SIG-M5 treated with dmso at 0.1 percent for 504 hours (cell line): ENCODE results near the gene CLSTN2.

Source experiments
- DNase-seq: peaks from one replicate; lab custom pipeline; 2025; ENCODE audit not compliant: unreplicated experiment; lab: John Stamatoyannopoulos, UW

Gene CLSTN2

DNA sequence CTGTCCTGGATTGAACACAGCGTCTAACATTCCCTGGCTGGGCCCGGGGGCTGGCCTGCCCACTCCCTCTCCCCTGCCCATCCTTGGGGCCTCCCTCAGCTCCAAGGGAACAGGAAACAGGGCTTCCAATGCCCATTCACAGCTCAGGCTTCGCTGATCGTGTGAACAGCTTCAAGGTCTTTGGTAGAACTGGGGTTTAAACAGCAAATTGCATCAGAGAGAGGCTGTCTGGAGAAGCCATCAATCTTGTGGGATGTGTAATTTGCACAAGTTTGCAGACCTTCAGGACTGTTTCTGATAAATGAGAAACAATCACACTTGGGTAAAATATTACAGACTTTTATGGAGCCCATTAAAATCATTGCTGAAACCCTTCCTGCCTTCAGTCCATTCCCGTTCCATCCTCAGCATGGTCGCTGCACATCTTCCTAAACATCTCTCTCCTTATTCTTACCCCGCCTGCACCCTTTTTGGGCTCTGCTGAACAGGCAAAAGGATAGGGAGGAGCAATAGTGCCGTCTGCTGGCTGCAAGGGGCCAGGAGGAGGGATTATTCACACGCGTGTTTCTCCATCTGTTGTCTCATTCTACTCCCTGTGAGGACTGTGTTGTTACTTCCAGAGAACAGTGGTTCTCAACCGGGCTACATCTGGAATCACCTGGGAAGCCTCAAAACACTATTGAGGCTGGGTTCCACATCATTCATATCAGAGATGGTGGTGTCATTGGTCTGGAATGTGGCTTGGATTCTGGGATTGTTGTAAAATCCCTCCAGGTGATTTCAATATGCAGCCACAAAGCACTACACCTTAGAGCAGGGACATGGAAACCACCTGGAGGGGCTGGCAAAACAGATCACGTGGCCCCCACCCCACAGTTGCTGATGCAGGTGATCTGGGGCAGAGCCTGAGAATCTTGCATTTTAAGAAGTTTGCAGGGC, 116.3 kb downstream of the CLSTN2 start:
- peak; percentile 7 for DNase-seq

DNA sequence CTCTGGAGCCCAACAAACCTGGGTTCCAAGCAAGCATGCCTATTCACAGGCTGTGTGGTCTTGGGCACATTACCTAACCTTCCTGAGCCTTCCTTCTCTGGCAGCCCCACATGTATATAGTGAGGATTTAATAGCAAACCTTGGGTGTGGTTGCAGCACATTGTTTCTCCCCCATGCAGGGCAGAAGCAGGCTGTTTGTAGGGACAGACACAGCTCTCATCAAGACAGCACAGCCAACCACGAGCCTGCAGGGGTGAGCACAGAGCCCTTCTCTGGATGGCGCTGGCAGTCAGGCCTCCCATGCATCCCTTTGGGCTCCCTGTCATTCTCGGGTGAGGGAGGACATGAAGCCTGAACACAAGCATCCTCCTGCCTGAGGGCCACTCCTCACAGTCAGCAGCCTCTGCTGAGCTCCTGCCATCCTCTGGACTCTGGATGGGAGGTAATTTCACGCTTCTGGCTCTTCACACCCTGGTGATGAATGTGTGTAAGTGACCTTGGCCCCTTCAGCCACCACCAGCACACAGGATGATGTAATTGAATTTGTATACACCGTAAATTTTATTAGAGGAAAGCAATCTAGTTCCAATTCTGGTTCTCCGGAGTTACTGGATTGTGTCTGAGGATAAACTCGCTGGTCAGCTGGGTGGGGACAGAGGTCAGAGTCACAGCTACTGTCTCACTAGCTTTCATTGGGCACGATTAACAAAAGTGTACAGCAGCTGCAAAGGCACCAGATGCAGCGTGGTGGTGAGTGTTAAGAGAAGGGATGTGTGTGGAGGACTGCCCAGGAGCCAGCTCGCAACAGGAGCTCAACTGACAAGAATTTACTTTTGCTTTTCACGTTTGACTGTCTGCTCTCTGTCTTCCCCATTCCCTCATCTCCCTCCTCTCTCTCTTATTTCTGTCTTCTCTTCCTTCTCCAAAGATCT, 118.1 kb downstream of the CLSTN2 start:
- no peak for DNase-seq

DNA sequence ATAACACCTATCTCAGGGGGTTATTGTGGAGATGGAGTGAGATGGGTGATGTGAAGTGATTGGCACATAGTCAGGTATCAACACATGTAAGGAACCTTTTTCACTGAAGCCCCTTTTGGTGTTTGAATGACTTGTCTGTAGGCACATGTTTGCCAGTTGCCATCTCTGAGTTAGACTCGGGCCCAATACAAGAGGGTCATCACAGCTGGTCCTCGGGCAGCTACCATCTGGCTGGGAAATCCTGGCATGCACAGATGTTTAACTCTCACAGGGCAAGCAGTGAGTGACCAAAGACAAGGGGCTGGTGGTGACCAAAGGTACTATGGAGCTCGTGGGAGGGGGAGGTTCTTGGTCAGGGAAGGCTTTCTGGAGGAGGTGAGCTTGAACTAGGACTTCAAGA, 118.8 kb downstream of the CLSTN2 start:
- DNase-seq: no peak

DNA sequence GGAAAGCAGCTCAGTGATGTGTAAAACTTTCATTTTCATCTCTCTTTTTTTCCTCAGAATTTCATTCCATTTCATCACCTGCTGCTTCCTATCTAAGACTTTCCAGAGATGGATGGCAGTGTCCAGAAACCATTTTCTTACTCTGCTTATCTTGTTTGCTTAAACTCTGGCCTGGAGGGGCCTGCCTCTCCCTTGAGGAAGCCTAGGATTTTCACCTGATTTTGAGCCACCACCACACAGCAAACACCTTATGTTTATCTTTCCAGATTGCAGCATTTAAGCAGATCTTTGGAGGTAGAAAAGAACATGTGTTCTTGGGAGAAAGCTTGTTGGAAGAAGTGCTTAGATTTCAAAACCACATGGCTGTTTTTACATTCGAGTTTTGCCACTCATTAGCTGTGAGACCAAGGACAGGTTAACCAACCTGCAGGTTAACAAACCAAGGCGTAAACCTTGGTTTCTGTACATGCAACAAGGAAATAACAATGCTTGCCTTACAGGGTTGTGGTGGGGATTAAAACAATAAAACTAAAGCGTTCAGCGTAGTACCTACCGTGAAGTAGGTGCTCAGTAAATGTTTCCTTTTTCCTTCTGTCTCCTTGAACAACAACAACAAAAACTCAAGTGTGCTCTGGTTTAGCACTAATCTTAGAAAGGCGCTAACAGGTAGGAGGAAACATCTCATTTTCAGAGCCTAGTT, 120.3 kb downstream of the CLSTN2 start:
- no peak for DNase-seq

DNA sequence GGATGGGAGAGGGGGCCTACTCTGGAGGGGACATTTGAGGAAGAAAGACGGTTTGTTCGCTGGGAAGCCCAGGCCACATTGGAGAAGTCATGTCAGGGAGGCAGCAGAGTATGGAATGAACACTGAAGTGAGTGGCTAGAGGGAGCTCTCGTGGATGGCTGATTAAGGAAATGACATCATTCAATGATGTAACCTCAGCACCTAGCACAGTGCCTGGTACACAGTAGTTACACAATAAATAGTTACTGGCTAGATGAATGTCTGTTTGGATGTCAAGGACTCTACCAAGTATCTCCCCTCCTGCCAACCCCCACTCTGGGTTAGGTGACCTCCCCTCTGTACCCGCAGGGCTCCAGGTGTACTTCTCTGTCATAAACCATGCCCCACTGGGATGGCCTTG, 121.1 kb downstream of the CLSTN2 start:
- no peak for DNase-seq

DNA sequence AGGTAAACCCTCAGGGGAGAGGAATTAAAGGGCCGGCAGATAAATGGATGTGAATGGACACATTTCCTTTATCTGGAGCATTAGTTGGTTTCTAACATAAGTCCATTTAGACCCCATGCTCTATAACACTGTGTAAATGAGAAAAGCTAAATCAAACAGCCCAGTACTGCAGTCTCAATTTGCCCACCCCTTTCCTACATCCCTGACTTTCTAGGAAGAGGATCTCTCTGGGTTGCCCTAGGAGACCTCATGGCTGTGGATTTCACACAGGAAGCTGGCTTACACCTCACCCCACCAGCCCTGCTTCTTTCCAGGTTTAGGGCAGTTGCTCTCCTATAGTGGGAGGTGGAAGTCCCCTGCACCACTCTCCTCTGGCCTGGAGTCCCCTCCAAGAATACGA, 126.2 kb downstream of the CLSTN2 start:
- no peak for DNase-seq

DNA sequence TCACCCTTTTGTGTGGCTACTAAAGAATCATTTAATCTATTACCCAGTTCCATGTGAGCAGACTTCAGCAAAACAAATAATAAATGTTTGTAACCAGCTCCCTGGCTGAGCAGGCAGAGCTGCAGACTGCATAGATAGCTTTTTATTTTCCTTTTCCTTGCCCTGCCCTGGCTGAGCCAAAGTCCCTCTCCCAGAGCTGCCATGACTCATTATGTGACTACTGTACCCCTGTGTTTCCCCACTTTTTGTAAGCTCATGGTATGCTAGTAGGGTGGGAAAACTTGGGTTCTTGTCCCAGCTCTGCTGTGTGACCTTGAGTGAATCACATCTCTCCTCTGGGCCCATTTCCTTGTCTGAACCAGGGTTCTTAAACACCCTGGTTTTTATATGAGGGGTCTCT, 127.5 kb downstream of the CLSTN2 start:
- no peak for DNase-seq

DNA sequence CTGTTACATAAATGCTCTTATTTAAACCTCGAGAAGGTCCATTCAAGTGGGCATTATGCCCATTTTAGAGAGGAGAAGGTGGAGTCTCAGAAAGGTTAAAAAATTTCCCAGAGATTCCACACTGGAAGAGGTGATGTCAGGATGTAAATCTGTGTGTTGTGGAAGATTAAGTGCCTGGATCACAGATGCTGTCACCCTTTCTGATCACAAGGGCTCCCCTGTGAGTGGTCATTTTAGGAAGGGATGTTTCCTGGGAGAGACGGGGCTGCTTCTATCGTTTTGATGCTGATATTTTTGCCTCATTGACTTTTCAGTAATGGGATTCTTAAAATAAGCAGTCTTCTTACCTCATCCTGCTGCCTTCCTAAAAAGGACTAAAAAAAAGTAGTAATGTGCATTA, 132.5 kb downstream of the CLSTN2 start:
- no peak for DNase-seq

DNA sequence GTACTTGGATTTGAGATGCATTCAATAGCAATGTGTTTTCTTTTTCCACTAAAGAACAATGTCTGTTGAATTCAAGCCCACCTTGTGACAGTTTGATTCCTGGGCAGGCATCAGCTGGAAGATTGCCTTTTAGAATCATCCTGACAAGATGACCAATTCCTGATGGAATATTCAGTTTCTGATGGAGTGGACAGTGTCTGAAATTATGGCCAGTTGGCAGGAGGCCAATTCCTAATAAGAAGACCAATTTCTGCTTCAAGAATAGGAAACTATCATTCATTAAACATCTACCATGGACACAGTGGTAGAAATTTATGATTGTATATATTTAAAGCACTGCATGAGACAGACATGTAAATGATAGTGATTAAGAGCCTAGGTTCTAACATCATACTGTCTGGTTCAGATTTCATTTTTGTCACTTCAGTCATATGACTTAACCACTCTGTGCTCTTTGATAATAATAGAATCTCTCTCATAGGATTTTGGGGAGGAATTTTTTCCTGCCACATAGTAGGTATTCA, 133.6 kb downstream of the CLSTN2 start:
- no peak for DNase-seq

DNA sequence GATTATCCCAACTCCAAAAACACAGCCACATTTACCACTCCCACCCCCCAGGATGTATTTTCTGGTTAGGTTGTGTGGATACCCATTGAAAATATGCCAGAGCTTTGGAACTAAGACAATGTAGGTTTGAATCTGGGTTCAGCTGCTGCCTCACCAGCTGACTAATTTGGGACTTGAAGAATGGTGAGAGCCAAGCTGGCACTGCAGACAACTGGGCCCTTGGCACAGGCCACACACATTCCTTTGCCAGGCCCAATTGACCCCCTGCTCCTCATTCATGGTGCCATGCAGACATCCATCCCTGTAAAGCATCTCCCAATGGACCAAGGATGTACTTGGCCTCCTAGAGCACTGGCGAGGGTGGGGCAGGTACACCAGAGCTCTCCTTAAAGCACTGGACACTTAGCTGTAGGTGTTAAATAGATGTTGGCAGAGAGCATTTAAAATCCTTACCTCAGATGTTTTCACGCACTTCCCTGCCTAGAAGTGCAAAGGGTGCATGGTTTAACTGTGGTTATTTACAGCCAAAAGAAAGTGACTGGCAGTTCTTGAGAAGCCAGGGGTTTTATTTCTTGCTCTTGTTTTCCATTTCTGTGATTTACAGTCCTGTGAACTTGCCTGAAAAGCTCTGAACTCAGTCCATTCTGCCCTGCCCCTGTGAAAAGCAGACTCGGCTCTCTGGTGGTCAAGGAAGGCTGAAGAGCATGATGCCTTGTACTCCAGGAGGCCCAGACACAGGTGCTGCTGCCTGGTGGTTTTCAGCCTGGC, 138.5 kb downstream of the CLSTN2 start:
- no peak for DNase-seq

DNA sequence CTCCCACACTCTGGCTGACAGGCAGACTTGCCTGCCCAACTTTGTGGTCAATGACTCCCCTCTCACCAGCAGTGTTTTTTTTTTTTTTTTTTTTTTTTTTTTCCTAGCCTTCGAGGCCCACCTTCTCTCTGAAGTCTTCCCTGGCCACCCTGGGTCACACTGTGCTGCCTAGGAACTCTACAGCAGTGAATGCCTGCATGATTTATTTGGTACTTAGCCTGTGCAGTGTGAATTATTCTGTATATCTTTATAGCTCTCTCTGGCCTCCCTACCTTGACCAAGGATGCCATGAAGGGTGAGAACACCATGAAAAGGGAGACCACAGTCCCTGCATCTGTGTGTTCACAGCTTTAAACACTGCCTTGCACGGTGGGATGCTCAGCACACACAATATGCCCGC, 141.6 kb downstream of the CLSTN2 start:
- no peak for DNase-seq

DNA sequence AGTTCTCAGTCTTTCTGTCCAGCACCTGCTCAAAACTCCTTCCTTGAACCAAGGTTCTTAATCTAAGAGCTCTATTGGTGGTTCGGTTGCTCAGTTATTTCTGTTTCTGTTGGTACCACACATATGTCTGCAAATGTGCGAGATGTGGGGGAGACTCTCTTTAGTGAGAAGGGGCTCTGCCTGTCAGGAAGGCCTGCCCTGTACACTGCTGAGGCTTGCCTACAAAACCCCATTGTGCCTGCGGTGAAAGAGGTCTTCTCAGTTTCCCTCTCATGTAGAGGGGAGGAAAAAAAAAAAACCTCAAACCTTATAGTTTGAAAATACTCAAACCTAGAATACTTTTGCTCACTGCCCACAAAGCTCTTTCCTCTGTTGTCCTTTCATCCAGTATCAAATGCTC, 142.4 kb downstream of the CLSTN2 start:
- DNase-seq: no peak

DNA sequence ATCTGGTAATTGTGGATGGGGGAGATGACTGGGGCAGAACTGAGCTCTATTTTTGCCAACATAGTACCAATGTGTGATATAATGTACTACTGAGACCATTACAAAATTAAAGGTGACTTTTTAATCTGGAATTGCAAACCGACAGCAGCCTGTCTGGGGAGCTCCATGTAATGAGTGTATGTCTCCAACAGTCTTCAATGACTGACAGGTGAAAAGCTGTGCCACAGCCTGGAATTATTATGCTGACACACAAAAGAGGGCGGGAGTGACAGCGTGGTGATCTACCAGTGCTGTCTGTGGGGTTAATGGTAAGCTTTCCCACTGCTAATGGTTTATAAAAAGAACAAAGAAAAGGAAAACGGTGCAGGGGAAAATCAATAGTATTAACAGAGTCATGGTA, 143.4 kb downstream of the CLSTN2 start:
- no peak for DNase-seq

DNA sequence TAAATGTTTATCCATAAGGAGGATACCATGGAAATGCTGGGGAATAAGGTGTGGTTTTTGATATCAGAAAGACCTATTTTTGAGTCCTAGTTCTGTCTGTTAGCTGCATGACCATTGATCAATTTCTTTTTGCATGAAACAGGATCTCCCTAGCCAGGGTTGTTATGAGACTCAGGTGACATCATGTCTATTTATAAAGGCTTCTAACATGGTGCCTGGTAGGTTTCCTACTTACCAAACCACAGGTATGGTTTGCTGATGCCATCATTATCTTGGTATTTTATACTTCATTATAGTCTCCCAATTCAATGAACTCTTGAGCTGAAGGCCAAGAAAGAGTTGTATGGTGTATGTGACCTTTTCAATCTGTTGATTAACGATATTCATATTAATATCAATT, 144.0 kb downstream of the CLSTN2 start:
- DNase-seq: no peak

DNA sequence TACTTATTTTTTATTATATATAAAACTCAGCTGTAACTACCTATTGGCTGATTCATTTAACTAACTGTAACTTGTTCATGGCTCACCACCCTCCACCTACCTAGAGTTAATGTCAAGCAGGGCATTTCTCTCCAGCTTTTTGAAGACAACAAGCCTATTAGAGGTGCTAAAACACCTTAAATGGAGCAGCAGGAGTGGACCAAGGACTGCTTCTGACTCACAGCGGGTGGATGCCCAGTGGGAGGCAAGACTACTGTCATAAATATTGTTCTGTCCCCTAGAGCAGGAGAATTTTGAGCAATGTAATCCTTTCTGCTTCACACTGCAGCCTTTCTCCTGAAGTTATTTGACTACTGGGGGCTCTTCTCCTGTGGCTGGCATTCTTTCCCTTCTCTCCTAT, 146.9 kb downstream of the CLSTN2 start:
- DNase-seq: no peak

DNA sequence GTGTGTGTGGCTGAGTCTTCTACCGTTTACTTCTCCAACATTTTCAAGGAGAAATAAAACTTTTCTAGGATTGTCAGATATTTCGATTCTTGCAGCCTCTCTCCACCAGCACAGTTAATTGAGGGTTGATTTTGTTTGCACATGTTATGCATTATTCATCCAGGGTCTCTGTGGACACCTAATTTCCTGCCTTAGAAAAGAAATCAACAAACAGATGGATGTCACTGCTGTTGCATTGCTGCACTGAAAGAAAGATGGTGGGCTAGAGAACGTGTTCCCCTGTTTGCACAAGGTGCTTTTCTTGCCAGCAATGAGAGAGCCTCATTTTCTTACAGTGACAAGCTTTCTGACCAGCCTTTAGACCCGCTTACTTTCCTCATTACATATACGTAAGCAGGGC, 150.0 kb downstream of the CLSTN2 start:
- DNase-seq: no peak

DNA sequence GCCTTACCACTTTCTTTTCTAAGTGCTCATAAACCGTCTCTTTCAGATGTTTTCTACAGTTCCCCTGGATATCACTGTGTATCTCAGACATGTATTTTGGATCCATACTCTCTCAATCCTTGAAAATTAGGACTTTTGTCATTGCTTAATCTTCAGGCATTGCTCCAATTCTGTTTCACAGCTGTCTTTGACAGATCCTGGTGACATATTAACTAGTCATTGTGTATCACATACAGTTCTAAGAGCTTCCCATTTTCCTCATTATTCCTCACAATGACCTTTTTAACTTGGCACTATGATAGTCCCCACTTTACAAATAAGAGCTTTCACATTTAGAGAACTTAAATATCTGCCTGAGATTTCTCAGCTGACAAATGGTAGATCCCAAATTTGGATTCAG, 151.7 kb downstream of the CLSTN2 start:
- no peak for DNase-seq

DNA sequence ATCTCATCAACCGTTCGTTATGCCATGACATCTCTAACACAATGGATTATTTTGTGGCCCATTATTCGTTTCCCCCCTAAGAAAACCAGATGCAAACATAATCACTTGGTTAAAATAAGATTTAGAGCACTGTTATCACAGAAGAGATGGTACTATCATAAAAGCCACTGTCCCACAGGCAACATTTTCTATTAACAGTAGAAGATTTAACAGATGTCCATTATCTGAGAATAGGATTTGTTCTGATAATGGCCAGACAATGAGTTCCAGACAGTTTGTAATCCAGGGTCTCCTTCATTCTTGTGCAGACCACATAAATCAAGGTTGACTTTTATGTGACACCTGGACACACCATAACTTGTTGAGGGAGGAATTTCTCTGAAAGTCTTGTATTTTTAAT, 153.1 kb downstream of the CLSTN2 start:
- no peak for DNase-seq

DNA sequence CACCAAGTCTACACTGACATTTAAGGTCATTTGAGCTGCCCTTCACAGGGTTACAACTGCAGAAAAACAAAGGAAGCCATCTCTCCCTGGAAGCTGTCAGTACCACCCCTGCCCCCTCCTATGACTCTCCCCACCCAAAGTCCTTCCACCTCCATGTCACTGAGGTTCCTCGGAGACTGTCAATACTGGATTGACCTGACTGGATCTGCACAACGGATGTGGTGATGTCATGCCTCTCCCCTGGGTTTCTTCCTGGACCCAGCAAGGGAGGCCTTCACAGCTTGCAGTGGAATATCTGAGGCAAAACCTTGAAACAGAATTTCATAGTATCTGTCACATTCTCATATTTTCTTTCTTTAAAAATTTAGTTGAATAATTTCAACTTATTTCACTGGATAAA, 153.5 kb downstream of the CLSTN2 start:
- DNase-seq: no peak

DNA sequence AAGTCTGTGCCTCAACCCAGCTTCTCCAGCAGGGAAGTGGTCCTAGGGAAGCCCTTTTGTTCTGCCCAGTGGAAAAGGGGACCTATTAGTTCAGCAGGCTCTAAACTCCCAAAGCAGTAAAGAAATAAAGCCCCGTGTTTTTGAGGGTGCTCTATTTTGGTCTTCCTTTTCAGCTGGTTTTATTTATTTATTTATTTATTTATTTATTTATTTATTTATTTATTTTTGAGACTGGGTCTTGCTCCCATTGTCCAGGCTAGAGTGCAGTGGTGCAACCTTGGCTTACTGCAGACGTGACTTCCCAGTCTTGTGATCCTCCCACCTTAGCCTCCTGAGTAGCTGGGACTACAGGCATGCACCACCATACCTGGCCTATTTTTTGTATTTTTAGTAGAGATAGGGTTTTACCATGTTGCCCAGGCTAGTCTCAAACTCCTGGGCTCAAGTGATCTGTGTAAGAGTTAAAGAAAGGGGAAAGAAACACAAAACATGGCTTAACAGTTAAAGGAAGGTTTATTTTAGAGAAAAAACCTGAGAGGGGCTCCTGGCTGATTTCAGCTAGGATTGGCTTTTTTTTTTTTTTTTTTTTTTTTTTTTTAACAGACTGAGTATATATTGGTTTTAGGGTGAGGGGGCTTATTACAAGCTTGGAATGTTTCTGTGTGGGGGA, 154.6 kb downstream of the CLSTN2 start:
- DNase-seq: no peak
